SKM-1 (cell line): ENCODE data around the gene POLA2.
"Not testable (repeated sequence)": the region's sequence is repeated elsewhere in the genome, so short reads cannot be mapped to it uniquely, and the experiment has no call there.

Experiments used
- DNase-seq: peaks from one replicate; lab custom pipeline; 2025; ENCODE audit not compliant: unreplicated experiment; lab: John Stamatoyannopoulos, UW

The POLA2 gene

GRCh38 chr11:65241134-65241533 is 20.6 kb upstream of the POLA2 start:
- DNase-seq, result no peak

- no peak for DNase-seq
Observed at GRCh38 chr11:65241692-65242091, 20.1 kb upstream of the POLA2 start.

- no peak for DNase-seq
Observed at GRCh38 chr11:65242389-65242788, 19.4 kb upstream of the POLA2 start.

GRCh38 chr11:65243797-65244196 is 18.0 kb upstream of the POLA2 start:
- DNase-seq, result no peak

GRCh38 chr11:65245046-65245445 is 16.7 kb upstream of the POLA2 start:
- DNase-seq, result not testable (repeated sequence)

- DNase-seq, result no peak
Observed at GRCh38 chr11:65246506-65246905, 15.3 kb upstream of the POLA2 start.

- not testable (repeated sequence) for DNase-seq
Observed at GRCh38 chr11:65248184-65248710, 13.5 kb upstream of the POLA2 start.

- no peak for DNase-seq
Observed at GRCh38 chr11:65251476-65251875, 10.3 kb upstream of the POLA2 start.

- DNase-seq, result no peak
Observed at GRCh38 chr11:65254724-65255123, 7.0 kb upstream of the POLA2 start.

- no peak for DNase-seq
Observed at GRCh38 chr11:65258988-65259387, 2.8 kb upstream of the POLA2 start.

- DNase-seq, result no peak
Observed at GRCh38 chr11:65260302-65260701, 1.5 kb upstream of the POLA2 start.

GRCh38 chr11:65260756-65261590 is 789 bp upstream of the POLA2 start:
- DNase-seq, result no peak

GRCh38 chr11:65262381-65262680 is 569 bp downstream of the POLA2 start:
- no peak for DNase-seq

GRCh38 chr11:65262776-65263175 is 1.0 kb downstream of the POLA2 start:
- no peak for DNase-seq

GRCh38 chr11:65264747-65265146 is 3.0 kb downstream of the POLA2 start:
- not testable (repeated sequence) for DNase-seq

GRCh38 chr11:65266210-65266609 is 4.4 kb downstream of the POLA2 start:
- no peak for DNase-seq

GRCh38 chr11:65274735-65275682 is 13.2 kb downstream of the POLA2 start:
- DNase-seq, result peak; percentile 29

- DNase-seq, result no peak
Observed at GRCh38 chr11:65275906-65276305, 14.1 kb downstream of the POLA2 start.

GRCh38 chr11:65277631-65278277 is 16.0 kb downstream of the POLA2 start:
- DNase-seq, result no peak

- DNase-seq, result no peak
Observed at GRCh38 chr11:65278356-65278755, 16.6 kb downstream of the POLA2 start.

- no peak for DNase-seq
Observed at GRCh38 chr11:65279279-65279678, 17.5 kb downstream of the POLA2 start.
